Activated CD8-positive, alpha-beta memory T cell treated with anti-CD3 and anti-CD28 coated beads, Interleukin-2, amount 10 ng/mL, durations not matched to agents 7 days and 5 days (primary cell): ENCODE results near the gene CYP27C1. TPM values are rescaled to one million over a fixed set of nuclear protein-coding genes. Genes with fewer than 3 reads are reported as not detected.
A peak's percentile ranks its signal among the peaks of the same experiment; 100 is the strongest.
"Not testable (repeated sequence)": the region's sequence is repeated elsewhere in the genome, so short reads cannot be mapped to it uniquely, and the experiment has no call there.

Source experiments
- ATAC-seq: fragments of 150-1000 bp; cut with Tn5 transposase; one replicate; pipeline ENCODE4 v1.10.0; 2021; ENCODE audit warnings: moderate library complexity
- CTCF ChIA-PET: fragments of 350-600 bp; sonication (Branson Sonifier 250); formaldehyde crosslinking; loops from one replicate; lab custom pipeline; 2021; ENCODE audit warnings: antibody characterized with exemption; lab: Charles Lee
- DNase-seq: peaks from one replicate; pipeline ENCODE4 v3.0.0-alpha.2; 2020
- H3K27ac Mint-ChIP-seq: one replicate; pipeline ENCODE4 v1.8.0; 2021; ENCODE audit warnings: mild to moderate bottlenecking, mixed read lengths
- H3K27me3 Mint-ChIP-seq: one replicate; pipeline ENCODE4 v1.8.0; 2021; ENCODE audit warnings: mixed read lengths
- H3K36me3 Mint-ChIP-seq: one replicate; pipeline ENCODE4 v1.8.0; 2021; ENCODE audit warnings: mild to moderate bottlenecking, mixed read lengths
- H3K4me1 Mint-ChIP-seq: one replicate; pipeline ENCODE4 v1.8.0; 2021; ENCODE audit warnings: mixed read lengths
- H3K4me3 Mint-ChIP-seq: one replicate; pipeline ENCODE4 v1.8.0; 2021; ENCODE audit warnings: mild to moderate bottlenecking, moderate library complexity, mixed read lengths
- H3K9me3 Mint-ChIP-seq: one replicate; pipeline ENCODE4 v1.8.0; 2022; ENCODE audit warnings: low read depth, mixed read lengths
- total RNA-seq, 2 experiments: library from RNA; stranded (reverse); gene quantifications; one replicate each; pipeline ENCODE4 v1.2.3, GENCODE V29; 2021

Gene CYP27C1
- total RNA-seq, 2 experiments from 2014 or later = not detected

DNA sequence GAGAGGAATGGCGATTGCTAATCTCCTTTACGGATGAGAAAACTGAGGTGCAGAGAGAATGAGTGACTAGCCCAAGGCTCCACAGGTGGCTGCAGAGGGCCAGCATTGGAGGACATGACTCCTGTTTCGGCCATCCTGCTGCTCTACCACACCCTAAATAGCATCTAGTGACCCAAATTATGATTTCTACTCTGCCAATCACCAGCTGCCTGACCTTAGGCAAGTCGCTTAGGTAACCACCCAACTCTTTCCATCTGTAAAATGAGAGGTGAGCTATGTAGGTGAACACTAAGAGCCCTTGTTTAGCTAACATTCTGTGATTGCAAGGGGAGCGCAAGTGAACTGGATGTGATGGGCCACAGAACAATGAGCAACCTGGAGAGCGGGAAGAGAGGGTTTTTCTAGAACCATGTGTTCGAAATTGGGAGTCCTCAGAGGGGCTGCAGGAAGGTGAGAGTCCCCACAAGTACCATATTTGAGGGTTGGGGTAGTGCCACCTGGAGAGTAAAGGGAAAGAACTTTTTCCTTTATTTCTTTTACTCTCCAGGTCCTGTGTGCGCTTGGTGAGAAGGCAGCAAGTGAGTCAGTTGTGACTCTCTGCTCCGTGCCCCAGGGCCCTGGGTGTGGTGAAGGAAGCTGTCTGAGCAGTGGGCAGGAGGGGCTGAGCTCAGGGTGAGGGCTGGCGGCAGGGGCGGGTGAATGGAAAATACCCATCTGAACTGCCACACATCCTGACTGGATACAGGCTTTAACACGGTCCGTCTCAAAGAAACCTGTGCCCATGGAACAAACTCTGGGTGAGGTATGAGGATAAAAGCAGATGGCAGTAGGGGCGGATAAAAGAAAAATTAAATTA, 2.4 kb downstream of the CYP27C1 start:
- ATAC-seq (no peak), DNase-seq (no peak)
- H3K36me3 Mint-ChIP-seq = no peaks in the 10 kb centered on the region
- CTCF ChIA-PET = interaction anchor here (1.3 to 1.4 kb wide), 2 partner anchors 18 to 21 kb away, joined by 3 read pairs; no protein-coding TSS in a partner anchor
- peaks cover 67% of the 10 kb centered on the region for H3K27me3 Mint-ChIP-seq
- H3K4me3 Mint-ChIP-seq = no peak overlapping the region
- no peak overlapping the region for H3K27ac Mint-ChIP-seq
- peaks cover 12% of the 10 kb centered on the region for H3K4me1 Mint-ChIP-seq
- no peaks in the 10 kb centered on the region for H3K9me3 Mint-ChIP-seq

DNA sequence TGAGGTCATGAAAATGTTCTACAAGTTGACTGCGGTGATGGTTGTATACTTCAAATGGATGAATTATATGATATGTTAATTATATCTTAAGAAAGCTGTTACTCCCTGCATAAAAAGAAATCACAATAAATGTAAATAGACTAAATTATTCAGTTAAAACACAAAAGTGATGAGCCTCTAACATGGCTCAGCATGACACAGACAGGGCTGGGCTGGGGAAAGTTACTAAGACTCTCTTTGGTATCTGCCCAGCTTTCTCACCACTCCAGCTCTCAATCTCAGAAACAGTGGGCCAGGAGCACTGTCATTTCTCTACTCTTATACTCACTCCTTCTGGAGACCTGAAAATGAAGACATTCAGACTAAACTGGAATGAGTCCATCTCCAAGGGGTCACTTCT, 3.5 kb downstream of the CYP27C1 start:
- peaks cover 78% of the 10 kb centered on the region for H3K27me3 Mint-ChIP-seq
- ATAC-seq = no peak
- H3K4me3 Mint-ChIP-seq = no peak overlapping the region

DNA sequence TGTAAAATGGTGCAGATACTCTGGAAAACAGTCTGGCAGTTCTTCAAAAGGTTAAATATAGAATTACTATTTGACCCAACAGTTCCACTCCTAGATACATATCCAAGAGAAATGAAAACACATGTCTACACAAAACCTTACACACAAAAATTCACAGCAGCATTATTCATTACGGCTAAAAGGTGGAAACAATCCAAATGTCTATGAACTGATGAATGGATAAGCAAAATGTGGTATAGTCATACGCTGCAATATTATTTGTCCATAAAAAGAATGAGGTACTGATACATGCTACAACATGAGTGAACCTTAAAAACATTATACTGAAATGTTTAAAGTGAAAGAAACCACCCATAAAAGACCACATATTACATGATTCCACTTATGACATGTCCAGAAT, 4.0 kb downstream of the CYP27C1 start:
- no peak overlapping the region for H3K4me3 Mint-ChIP-seq
- CTCF ChIA-PET = interaction anchor here (1.3 to 1.4 kb wide), 2 partner anchors 19 to 20 kb away, joined by 3 read pairs; no protein-coding TSS in a partner anchor
- H3K27ac Mint-ChIP-seq = no peak overlapping the region
- H3K36me3 Mint-ChIP-seq = no peaks in the 10 kb centered on the region
- H3K4me1 Mint-ChIP-seq = peaks cover 12% of the 10 kb centered on the region
- H3K27me3 Mint-ChIP-seq = peaks cover 80% of the 10 kb centered on the region
- no peak for DNase-seq
- no peak for ATAC-seq
- no peaks in the 10 kb centered on the region for H3K9me3 Mint-ChIP-seq

More for the DNA sequence above, 3.5 kb downstream of the CYP27C1 start:
- Mint-ChIP-seq H3K36me3 (no peaks in the 10 kb centered on the region), H3K9me3 (no peaks in the 10 kb centered on the region), H3K27ac (no peak overlapping the region), H3K4me1 (peaks cover 12% of the 10 kb centered on the region)
- CTCF ChIA-PET = interaction anchor here (0.6 to 1.4 kb wide), 3 partner anchors 19 to 310 kb away, joined by 3 read pairs; partner anchors contain the start of gene IWS1
- no peak for DNase-seq

DNA sequence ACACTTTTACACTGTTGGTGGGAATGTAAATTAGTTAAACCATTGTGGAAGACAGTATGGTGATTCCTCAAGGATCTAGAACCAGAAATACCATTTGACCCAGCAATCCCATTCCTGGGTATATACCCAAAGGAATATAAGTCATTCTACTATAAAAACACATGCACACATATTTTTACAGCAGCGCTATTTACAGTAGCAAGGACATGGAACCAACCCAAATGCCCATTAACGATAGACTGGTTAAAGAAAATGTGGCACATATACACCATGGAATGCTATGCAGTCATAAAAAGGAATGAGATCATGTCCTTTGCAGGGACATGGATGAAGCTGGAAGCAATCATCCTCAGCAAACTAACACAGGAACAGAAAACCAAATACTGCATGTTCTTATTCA, 5.9 kb downstream of the CYP27C1 start:
- DNase-seq, H3K27ac Mint-ChIP-seq, H3K4me1 Mint-ChIP-seq, H3K9me3 Mint-ChIP-seq, CTCF ChIA-PET, H3K36me3 Mint-ChIP-seq, H3K4me3 Mint-ChIP-seq, ATAC-seq: not testable (repeated sequence)
- peaks cover 85% of the 10 kb centered on the region for H3K27me3 Mint-ChIP-seq

DNA sequence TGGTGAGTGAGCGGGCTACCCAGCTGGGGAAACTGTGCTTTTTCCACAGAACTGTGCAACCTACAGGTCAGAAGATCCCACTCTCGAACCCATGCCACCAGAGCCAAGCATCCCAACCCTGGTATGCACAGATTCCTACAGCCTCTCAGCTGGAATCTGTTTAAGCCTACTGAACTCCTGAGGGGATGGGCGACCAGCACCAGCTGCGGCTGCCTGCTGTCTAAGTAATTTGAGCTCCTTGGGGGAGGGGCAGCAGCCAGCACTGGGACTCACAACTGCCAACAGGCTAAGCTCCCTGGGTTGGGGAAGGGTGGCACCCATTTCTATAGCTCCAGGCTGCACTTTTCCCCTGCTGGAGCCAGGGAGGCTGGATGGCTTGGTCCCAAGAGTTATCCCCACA, 11.8 kb downstream of the CYP27C1 start:
- ATAC-seq (no peak), DNase-seq (no peak)
- CTCF ChIA-PET = no interaction called here
- no peaks in the 10 kb centered on the region for H3K4me1 Mint-ChIP-seq
- peaks cover 51% of the 10 kb centered on the region for H3K27me3 Mint-ChIP-seq
- H3K36me3 Mint-ChIP-seq = no peaks in the 10 kb centered on the region
- no peaks in the 10 kb centered on the region for H3K9me3 Mint-ChIP-seq
- no peak overlapping the region for H3K27ac Mint-ChIP-seq
- H3K4me3 Mint-ChIP-seq = no peak overlapping the region

DNA sequence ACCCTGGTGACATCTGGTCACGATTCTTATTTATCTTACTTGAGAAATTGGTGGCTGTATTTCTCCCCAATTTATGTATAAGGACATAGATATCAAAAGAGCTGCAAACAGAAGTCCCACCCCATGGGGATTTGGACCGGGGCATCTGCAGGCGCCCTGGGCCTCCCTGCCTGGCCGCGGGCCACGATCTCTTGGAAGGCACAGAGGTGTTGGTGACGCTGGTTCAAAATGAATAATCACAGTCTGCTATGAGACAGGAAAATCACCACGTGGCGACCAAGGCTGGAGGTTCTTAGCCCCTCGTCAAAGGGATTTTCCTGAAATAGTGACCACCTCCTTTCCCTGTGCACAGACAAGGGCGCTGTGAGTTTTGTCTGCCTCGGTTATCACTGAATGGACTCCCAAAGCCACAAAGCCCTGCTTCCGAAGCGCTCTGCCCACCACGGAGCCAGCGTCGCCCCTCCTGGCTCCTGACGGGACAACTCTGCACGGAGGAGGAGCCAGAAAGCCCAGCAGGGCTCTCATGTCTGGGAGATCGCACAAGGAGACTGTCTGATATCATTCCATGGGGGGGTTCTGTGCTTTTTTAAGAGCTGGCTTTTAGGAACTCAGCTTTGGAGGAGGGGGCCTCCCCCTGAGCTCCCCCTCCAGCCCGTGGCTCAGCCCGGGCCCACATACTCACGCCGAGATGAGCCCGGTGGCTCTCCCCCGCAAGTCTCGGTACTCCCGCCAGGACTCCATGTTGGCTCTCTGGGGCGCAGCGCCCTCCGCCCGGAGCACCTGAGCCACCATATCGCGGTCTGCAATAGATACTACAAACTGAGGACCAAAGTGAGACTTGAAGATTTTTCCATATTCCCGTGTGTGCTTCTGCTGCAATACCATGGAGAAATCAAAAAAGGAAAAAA, 14.6 kb downstream of the CYP27C1 start:
- peaks cover 33% of the 10 kb centered on the region for H3K27me3 Mint-ChIP-seq
- no peak overlapping the region for H3K4me3 Mint-ChIP-seq
- H3K27ac Mint-ChIP-seq = no peak overlapping the region
- no peaks in the 10 kb centered on the region for H3K9me3 Mint-ChIP-seq
- no peak for DNase-seq
- no peaks in the 10 kb centered on the region for H3K36me3 Mint-ChIP-seq
- ATAC-seq = no peak
- H3K4me1 Mint-ChIP-seq = no peaks in the 10 kb centered on the region
- CTCF ChIA-PET = no interaction called here

DNA sequence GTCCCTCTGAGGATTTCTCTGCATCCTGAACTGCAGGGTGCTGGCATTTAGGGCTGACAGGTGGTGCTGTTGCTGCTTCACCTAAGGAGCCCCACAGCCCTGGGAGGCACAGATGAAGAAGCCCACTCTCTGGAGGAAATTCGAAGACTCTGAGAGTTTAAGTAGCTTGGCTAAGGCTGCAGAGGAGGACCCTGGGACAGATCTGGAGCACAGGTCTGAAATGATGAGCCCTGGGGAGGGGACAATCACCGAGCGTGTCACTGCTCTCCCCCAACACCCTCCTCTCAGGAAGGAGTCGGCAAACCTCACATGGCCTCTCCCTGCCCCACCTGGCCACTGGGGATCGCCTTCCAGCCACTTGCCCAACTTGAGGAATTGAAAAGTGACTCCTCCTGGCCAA, 18.6 kb downstream of the CYP27C1 start:
- H3K27ac Mint-ChIP-seq = no peak overlapping the region
- CTCF ChIA-PET = no interaction called here
- no peaks in the 10 kb centered on the region for H3K4me1 Mint-ChIP-seq
- no peaks in the 10 kb centered on the region for H3K9me3 Mint-ChIP-seq
- H3K27me3 Mint-ChIP-seq = peaks cover 14% of the 10 kb centered on the region
- no peaks in the 10 kb centered on the region for H3K36me3 Mint-ChIP-seq
- H3K4me3 Mint-ChIP-seq = no peak overlapping the region
- no peak for DNase-seq
- no peak for ATAC-seq

DNA sequence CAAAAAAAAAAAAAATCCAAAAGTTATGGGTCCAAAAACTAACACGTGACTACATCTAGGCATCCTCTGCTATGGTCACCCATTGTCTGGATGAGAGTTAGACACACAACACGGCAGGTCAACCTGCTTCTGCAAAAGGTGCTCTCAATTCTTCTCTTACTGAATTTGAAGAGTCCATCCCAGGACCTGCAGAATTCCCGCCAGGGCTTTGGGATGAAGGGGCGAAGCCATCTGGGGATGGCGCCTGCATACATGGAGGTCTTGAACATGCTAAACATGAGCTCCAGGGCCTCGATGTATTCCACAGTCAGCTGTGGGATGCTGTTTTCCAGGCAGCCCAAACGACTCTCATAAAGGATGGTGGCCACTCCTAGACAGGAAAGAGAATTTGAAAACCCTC, 19.1 kb downstream of the CYP27C1 start:
- Mint-ChIP-seq H3K4me1 (no peaks in the 10 kb centered on the region), H3K27ac (no peak overlapping the region)
- CTCF ChIA-PET = no interaction called here

DNA sequence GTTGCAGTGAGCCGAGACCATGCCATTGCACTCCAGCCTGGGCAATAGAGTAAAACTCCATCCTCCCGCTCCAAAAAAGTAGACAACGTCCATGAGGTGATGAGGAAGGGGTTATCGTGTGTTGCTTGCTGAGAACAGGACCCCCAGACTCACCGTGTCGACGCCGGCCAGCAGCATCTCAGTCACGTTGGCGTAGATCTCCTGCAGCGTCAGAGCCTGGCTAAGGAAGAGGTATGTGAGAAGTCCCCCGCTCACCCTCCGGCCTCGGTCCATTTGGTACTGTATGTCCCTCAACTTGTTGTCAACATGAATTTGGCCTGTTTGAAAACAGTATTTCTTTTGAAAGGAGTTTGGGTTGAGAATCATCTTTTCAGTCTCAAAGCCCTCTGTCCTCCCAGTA, 20.9 kb downstream of the CYP27C1 start:
- CTCF ChIA-PET = no interaction called here
- Mint-ChIP-seq H3K4me1 (no peaks in the 10 kb centered on the region), H3K4me3 (no peak overlapping the region), H3K27ac (no peak overlapping the region), H3K27me3 (peaks cover 9% of the 10 kb centered on the region), H3K36me3 (no peaks in the 10 kb centered on the region), H3K9me3 (no peaks in the 10 kb centered on the region)
- DNase-seq = no peak
- ATAC-seq = no peak

More for the DNA sequence above, 19.1 kb downstream of the CYP27C1 start:
- ATAC-seq (no peak), DNase-seq (no peak)
- Mint-ChIP-seq H3K9me3 (no peaks in the 10 kb centered on the region), H3K4me3 (no peak overlapping the region), H3K27me3 (peaks cover 12% of the 10 kb centered on the region), H3K36me3 (no peaks in the 10 kb centered on the region)

DNA sequence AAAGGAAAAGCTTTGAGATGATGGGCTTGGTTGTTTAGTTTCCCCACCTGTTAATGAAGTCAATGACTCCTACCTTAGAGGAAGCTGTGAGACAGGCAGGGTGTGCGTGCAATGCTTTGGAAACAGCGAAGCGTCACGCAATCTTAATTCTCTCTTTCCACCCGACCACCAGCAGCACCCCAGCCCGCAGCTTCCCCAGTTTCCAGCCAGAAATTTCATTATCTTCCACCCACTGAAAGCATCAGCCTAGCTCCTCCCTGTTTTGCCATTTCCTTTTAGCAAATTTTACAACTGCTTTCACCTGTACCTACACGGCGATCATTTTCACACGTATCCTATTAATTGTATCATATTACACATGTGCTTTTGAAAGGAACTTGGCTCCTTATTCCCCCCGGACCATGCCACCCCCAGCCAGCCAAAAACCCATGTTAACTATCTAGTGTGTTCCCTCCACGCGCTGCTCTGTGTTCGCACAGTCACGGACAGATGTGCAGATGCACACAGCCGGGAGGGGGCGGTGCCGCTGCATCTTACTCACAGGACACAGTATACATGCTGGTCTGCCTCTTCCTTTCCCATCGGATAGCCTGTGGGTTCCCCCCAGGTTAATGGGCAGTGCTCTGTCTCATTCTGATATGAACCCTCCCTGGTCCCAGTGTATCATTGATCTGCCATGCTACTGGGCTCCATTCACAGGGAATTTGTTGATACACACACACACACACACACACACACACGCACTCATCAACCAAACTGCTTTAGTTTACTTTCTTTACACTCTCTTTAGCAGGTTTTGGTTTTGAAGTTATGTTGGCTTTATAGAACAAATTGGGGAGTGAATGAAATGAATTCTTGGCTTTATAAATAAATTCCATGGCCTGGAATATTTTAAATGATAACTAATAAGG, 22.4 kb downstream of the CYP27C1 start:
- Mint-ChIP-seq H3K27me3 (peaks cover 4% of the 10 kb centered on the region), H3K36me3 (no peaks in the 10 kb centered on the region), H3K9me3 (no peaks in the 10 kb centered on the region), H3K27ac (no peak overlapping the region), H3K4me3 (peak overlapping the region; percentile 60), H3K4me1 (no peaks in the 10 kb centered on the region)
- ATAC-seq = peak; percentile 91
- DNase-seq = peak; percentile 73
- CTCF ChIA-PET = interaction anchor here (0.6 to 1.6 kb wide), 14 partner anchors 9 to 452 kb away, joined by 3 to 20 read pairs (median 4); partner anchors contain the start of genes BIN1 and ERCC3

DNA sequence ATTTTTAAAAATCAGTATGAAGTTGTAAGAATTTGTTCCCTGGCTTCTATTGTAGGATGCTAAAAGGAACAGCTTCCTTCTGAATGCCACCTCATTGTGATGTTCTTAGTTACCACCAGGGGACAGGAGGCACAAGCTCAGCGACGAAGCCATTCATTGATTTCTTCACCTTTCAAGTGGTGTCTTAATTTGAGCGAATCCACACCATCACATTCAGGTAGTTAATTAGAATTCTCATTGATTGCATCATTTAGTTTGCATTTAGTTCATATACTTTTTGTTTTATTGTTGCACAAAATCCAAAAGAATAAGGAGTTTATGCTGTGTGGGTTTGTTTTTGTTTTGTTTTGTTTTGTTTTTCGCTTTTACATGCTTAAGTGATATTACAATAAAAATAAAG, 23.1 kb downstream of the CYP27C1 start:
- no peaks in the 10 kb centered on the region for H3K4me1 Mint-ChIP-seq
- no peaks in the 10 kb centered on the region for H3K9me3 Mint-ChIP-seq
- no peak for ATAC-seq
- DNase-seq = no peak
- H3K27ac Mint-ChIP-seq = no peak overlapping the region
- no peak overlapping the region for H3K4me3 Mint-ChIP-seq
- CTCF ChIA-PET = interaction anchor here (0.6 to 1.6 kb wide), 15 partner anchors 10 to 453 kb away, joined by 3 to 20 read pairs (median 3); partner anchors contain the start of genes BIN1 and ERCC3
- peaks cover 1% of the 10 kb centered on the region for H3K27me3 Mint-ChIP-seq
- no peaks in the 10 kb centered on the region for H3K36me3 Mint-ChIP-seq

DNA sequence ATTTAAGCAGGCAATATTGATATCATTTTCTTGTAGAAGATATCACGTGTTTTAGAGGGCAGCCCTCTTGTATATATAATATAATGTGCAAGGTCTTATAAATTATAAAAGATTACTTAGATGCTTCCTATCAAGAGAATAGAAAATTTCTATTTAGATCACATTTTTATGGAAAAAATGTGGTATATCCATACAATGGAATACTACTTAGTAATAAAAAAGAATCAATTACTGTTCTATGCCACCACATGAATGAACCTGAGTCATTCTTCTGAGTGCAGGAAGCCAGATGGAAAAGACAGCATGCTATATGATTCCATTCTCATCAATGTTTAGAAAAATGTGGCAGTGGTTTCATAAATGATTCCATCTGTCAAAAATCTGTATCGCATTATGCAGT, 23.6 kb downstream of the CYP27C1 start:
- no peaks in the 10 kb centered on the region for H3K9me3 Mint-ChIP-seq
- H3K36me3 Mint-ChIP-seq = no peaks in the 10 kb centered on the region
- no peak overlapping the region for H3K27ac Mint-ChIP-seq
- no peaks in the 10 kb centered on the region for H3K27me3 Mint-ChIP-seq
- no peaks in the 10 kb centered on the region for H3K4me1 Mint-ChIP-seq
- DNase-seq (no peak), ATAC-seq (no peak)
- CTCF ChIA-PET = interaction anchor here (0.7 to 1.6 kb wide), 9 partner anchors 20 to 453 kb away, joined by 3 to 20 read pairs (median 5); partner anchors contain the start of genes BIN1 and ERCC3
- H3K4me3 Mint-ChIP-seq = no peak overlapping the region
